HCT116 (cell line): ENCODE results near the gene CD320. TPM values are rescaled to one million over a fixed set of nuclear protein-coding genes. Genes with fewer than 3 reads are reported as not detected.

Source experiments
- ATAC-seq: fragments of 200-7000 bp; cut with Tn5 transposase; 2 replicates; pipeline ENCODE4 v1.9.1; 2020; ENCODE audit warnings: mild to moderate bottlenecking, moderate library complexity
- BruUV-seq: library from RNA; stranded (reverse); fragments of 400-500 nt; replicated peaks from 2 replicates; lab custom pipeline; 2021; lab: Mats Ljungman, UMichigan
- CTCF ChIA-PET: fragments of 300-600 bp; sonication (Branson Sonifier 250); formaldehyde crosslinking; loops from one replicate; lab custom pipeline; 2021; ENCODE audit warnings: antibody characterized with exemption; lab: Charles Lee
- POLR2A ChIA-PET: fragments of 300-600, 350-600 bp; sonication (Branson Sonifier 250); formaldehyde crosslinking; loops from one replicate; lab custom pipeline; 2021; ENCODE audit warnings: antibody characterized with exemption; lab: Charles Lee
- RAD21 ChIA-PET, 2 experiments: fragments of 300-600 bp; sonication (Branson Sonifier 250); formaldehyde crosslinking; loops; one replicate each; lab custom pipeline; 2023; ENCODE audit warnings: low total read pairs in 2 of 2; ENCODE audit not compliant: uncharacterized antibody in 2 of 2, unreplicated experiment in 2 of 2, low non-redundant PET in 1 of 2; lab: Charles Lee
- DNase-seq: peaks from one replicate; pipeline ENCODE4 v3.0.0-alpha.2; 2010; ENCODE audit warnings: low read depth, low spot score
- H2AFZ ChIP-seq: fragments of 200-600 bp; shearing (Covaris generic), sonication (generic); 2 replicates; pipeline ENCODE4 v1.6.1; 2017; ENCODE audit warnings: low read depth, mixed run types, mixed read lengths, antibody characterized with exemption, low read length; ENCODE audit not compliant: poor library complexity, severe bottlenecking
- H3K27ac ChIP-seq: 2 replicates; pipeline ENCODE4 v1.5.1; 2012; ENCODE audit warnings: low read depth, low read length
- H3K27me3 ChIP-seq: fragments of 200-600 bp; sonication (generic); 2 replicates; pipeline ENCODE4 v1.6.1; 2016; ENCODE audit warnings: mixed run types, low read length, mixed read lengths; ENCODE audit not compliant: insufficient read depth
- H3K36me3 ChIP-seq, 2 experiments: fragments of 200-500 bp in 1 of 2; fragments of 200-600 bp in 1 of 2; sonication (Bioruptor generic) in 1 of 2; sonication (generic) in 1 of 2; 2 replicates each; pipeline versions ENCODE4 v1.5.1 to v1.6.1; 2014 to 2016; ENCODE audit warnings: low read length in 2 of 2, inconsistent platforms in 1 of 2, mixed read lengths in 1 of 2, mixed run types in 1 of 2; ENCODE audit not compliant: insufficient read depth in 2 of 2, control insufficient read depth in 1 of 2
- H3K4me1 ChIP-seq, 2 experiments: fragments of 200-600 bp in 1 of 2; sonication (generic) in 1 of 2; 2 replicates each; pipeline versions ENCODE4 v1.5.1 to v1.6.1; 2012 to 2017; ENCODE audit warnings: low read length in 2 of 2, inconsistent platforms in 1 of 2, mild to moderate bottlenecking in 1 of 2, mixed read lengths in 1 of 2, mixed run types in 1 of 2, moderate library complexity in 1 of 2; ENCODE audit not compliant: insufficient read depth in 2 of 2, control insufficient read depth in 1 of 2
- H3K4me2 ChIP-seq: fragments of 200-600 bp; sonication (generic); 2 replicates; pipeline ENCODE4 v1.6.1; 2017; ENCODE audit warnings: mixed run types, low read length, mixed read lengths
- H3K4me3 ChIP-seq, 2 experiments: fragments of 200-600 bp in 1 of 2; sonication (generic) in 1 of 2; replicated peaks in 1 of 2; 2 replicates each; pipeline ENCODE4 v1.5.1; 2011 to 2016; ENCODE audit warnings: low read length in 2 of 2, control low read depth in 1 of 2, low read depth in 1 of 2, mild to moderate bottlenecking in 1 of 2, mixed read lengths in 1 of 2, mixed run types in 1 of 2
- H3K79me2 ChIP-seq: fragments of 200-600 bp; sonication (generic); 2 replicates; pipeline ENCODE4 v1.6.1; 2017; ENCODE audit warnings: mild to moderate bottlenecking, mixed run types, low read length, moderate library complexity, mixed read lengths; ENCODE audit not compliant: insufficient read depth
- H3K9ac ChIP-seq: fragments of 200-600 bp; sonication (generic); 2 replicates; pipeline ENCODE4 v1.6.1; 2016; ENCODE audit warnings: low read length, mixed read lengths
- H3K9me2 ChIP-seq: fragments of 200-600 bp; sonication (generic), shearing (Covaris generic); 2 replicates; pipeline ENCODE4 v1.6.1; 2017; ENCODE audit warnings: mixed run types, mild to moderate bottlenecking, moderate library complexity; ENCODE audit not compliant: insufficient read depth
- H3K9me3 ChIP-seq, 2 experiments: fragments of 200-500 bp in 1 of 2; fragments of 200-600 bp in 1 of 2; sonication (Bioruptor generic) in 1 of 2; sonication (generic) in 1 of 2; 2 replicates each; pipeline ENCODE4 v1.6.1; 2014 to 2017; ENCODE audit warnings: low read length in 2 of 2, mixed read lengths in 2 of 2, inconsistent platforms in 1 of 2, low read depth in 1 of 2, mild to moderate bottlenecking in 1 of 2, mixed run types in 1 of 2, moderate library complexity in 1 of 2; ENCODE audit not compliant: control insufficient read depth in 1 of 2, insufficient read depth in 1 of 2
- H4K20me1 ChIP-seq: fragments of 200-600 bp; sonication (generic), shearing (Covaris generic); 2 replicates; pipeline ENCODE4 v1.6.1; 2017; ENCODE audit warnings: mixed run types, mild to moderate bottlenecking, moderate library complexity; ENCODE audit not compliant: insufficient read depth
- CEBPB ChIP-seq: IDR thresholded peaks from 2 replicates; pipeline ENCODE4 v1.6.1; 2012; ENCODE audit warnings: low read depth
- ELF1 ChIP-seq: IDR thresholded peaks from 2 replicates; pipeline ENCODE4 v1.6.1; 2012; ENCODE audit warnings: low read depth, borderline replicate concordance
- EZH2phosphoT487 ChIP-seq: fragments of 200-600 bp; IDR thresholded peaks from 2 replicates; pipeline ENCODE4 v1.6.1; 2018; ENCODE audit warnings: antibody characterized with exemption, borderline replicate concordance
- FOSL1 ChIP-seq: IDR thresholded peaks from 2 replicates; pipeline ENCODE4 v1.6.1; 2012; ENCODE audit warnings: low read depth
- JUND ChIP-seq: IDR thresholded peaks from 2 replicates; pipeline ENCODE4 v1.6.1; 2012
- POLR2AphosphoS5 ChIP-seq: IDR thresholded peaks from 2 replicates; pipeline ENCODE4 v1.6.1; 2011; ENCODE audit warnings: mild to moderate bottlenecking, low read depth, low read length, moderate library complexity
- RAD21 ChIP-seq: IDR thresholded peaks from 2 replicates; pipeline ENCODE4 v1.6.1; 2012; ENCODE audit warnings: low read depth, mild to moderate bottlenecking
- SIN3A ChIP-seq: IDR thresholded peaks from 2 replicates; pipeline ENCODE4 v1.6.1; 2012; ENCODE audit warnings: low read depth
- SP1 ChIP-seq: IDR thresholded peaks from 2 replicates; pipeline ENCODE4 v1.6.1; 2012; ENCODE audit warnings: low read depth
- YY1 ChIP-seq: IDR thresholded peaks from 2 replicates; pipeline ENCODE4 v1.6.1; 2011; ENCODE audit warnings: low read length, low read depth, moderate library complexity, mild to moderate bottlenecking; ENCODE audit not compliant: insufficient replicate concordance; ENCODE audit errors: extremely low read depth
- ZFX ChIP-seq: fragments of 450-650 bp; IDR thresholded peaks from 2 replicates; pipeline ENCODE4 v1.6.1; 2017
- intact Hi-C: fragments of 100-400 bp; cut with micrococcal nuclease; formaldehyde crosslinking; loops from 2 replicates; pipeline ENCODE4 v1.10.0; 2022
- total RNA-seq: library from RNA; stranded (reverse); gene quantifications from one replicate; pipeline ENCODE4 v1.2.1, GENCODE V29; 2021; ENCODE audit not compliant: unreplicated experiment
- TF ChIP-seq, protein P1 (sequence below): IDR thresholded peaks from 2 replicates; pipeline ENCODE4 v1.6.1; 2012
- TF ChIP-seq, protein P2 (sequence below), 3 experiments: fragments of 200-600 bp in 1 of 3; sonication (generic) in 1 of 3; IDR thresholded peaks in 2 of 3; conservative IDR thresholded peaks in 1 of 3; 2 replicates each; pipeline ENCODE4 v1.5.1; 2012 to 2017; ENCODE audit warnings: low read depth in 2 of 3, low read length in 2 of 3, antibody characterized with exemption in 1 of 3, borderline replicate concordance in 1 of 3, control low read depth in 1 of 3, mild to moderate bottlenecking in 1 of 3, mixed read lengths in 1 of 3, mixed run types in 1 of 3, moderate library complexity in 1 of 3; ENCODE audit not compliant: insufficient read depth in 1 of 3
- TF ChIP-seq, protein P3 (sequence below): IDR thresholded peaks from 2 replicates; pipeline ENCODE4 v1.6.1; 2012; ENCODE audit warnings: low read depth
- TF ChIP-seq, protein P4 (sequence below): IDR thresholded peaks from 2 replicates; pipeline ENCODE4 v1.6.1; 2011; ENCODE audit warnings: mild to moderate bottlenecking, low read length, moderate library complexity; ENCODE audit not compliant: insufficient replicate concordance; ENCODE audit errors: extremely low read depth

CD320 gene
- total RNA-seq, 1 experiment from 2014 or later = 86.2 TPM

DNA sequence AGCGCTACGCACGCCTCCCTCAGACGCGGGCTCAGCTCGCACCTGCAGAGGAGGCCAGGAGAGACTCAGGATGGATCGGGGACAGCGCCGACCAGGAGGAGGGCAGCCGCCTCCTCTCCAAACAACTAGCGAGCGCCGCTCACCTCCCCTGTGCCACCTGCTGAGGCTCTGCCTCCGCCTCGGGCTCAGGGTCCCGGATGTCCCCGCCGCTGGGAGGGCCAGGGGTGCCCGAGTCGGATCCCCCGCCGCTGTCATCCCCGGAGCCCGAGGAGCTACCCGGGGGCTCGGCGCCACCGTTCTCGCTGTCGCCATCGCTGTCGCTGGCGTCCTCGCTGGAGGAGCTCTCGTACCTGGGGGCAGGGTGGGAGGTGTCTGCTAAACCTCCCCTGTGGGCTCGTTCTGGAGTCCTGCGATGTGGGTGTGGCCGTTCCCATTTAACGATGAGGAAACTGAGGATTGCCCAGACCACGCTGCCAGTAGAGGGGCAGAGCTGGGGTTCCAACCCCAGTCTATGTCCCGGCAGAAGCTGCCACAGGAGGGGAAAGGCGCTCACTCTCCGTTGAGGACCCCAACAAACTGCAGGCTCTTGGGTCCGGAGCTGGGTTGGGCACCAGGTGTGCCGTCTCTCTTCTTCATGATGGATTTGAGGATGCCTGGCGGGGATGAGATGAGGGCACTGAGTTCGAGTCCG is 25.8 kb upstream of the CD320 start:
- no peak for ATAC-seq
- BruUV-seq = TSS peak; percentile 35

More for the DNA sequence above, 25.8 kb upstream of the CD320 start:
- intact Hi-C loops = loop anchor here (10.0 kb wide), 1 partner anchor 179 kb away; no protein-coding TSS in a partner anchor
- H3K79me2 ChIP-seq = peaks cover 15% of the 10 kb centered on the region
- no peak overlapping the region for H2AFZ ChIP-seq
- CTCF ChIA-PET = interaction anchor here (1.7 to 3.5 kb wide), 2 partner anchors 14 to 245 kb away, joined by 9 to 21 read pairs; no protein-coding TSS in a partner anchor
- H3K27me3 ChIP-seq = no peaks in the 10 kb centered on the region
- H3K9ac ChIP-seq = peak overlapping the region; percentile 90
- no peaks in the 10 kb centered on the region for H3K36me3 ChIP-seq
- H3K9me2 ChIP-seq = no peaks in the 10 kb centered on the region
- peak overlapping the region; percentile 71 to 82 for H3K4me3 ChIP-seq
- no peaks in the 10 kb centered on the region for H4K20me1 ChIP-seq
- TF ChIP-seq SIN3A (no peak), JUND (no peak), ZFX (no peak), ELF1 (no peak), RAD21 (no peak), EZH2phosphoT487 (no peak), SP1 (no peak), YY1 (no peak), POLR2AphosphoS5 (no peak), CEBPB (no peak), FOSL1 (no peak)
- TF ChIP-seq, protein P1, sequence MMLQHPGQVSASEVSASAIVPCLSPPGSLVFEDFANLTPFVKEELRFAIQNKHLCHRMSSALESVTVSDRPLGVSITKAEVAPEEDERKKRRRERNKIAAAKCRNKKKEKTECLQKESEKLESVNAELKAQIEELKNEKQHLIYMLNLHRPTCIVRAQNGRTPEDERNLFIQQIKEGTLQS = no peak
- TF ChIP-seq, protein P2, sequence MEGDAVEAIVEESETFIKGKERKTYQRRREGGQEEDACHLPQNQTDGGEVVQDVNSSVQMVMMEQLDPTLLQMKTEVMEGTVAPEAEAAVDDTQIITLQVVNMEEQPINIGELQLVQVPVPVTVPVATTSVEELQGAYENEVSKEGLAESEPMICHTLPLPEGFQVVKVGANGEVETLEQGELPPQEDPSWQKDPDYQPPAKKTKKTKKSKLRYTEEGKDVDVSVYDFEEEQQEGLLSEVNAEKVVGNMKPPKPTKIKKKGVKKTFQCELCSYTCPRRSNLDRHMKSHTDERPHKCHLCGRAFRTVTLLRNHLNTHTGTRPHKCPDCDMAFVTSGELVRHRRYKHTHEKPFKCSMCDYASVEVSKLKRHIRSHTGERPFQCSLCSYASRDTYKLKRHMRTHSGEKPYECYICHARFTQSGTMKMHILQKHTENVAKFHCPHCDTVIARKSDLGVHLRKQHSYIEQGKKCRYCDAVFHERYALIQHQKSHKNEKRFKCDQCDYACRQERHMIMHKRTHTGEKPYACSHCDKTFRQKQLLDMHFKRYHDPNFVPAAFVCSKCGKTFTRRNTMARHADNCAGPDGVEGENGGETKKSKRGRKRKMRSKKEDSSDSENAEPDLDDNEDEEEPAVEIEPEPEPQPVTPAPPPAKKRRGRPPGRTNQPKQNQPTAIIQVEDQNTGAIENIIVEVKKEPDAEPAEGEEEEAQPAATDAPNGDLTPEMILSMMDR (IDR thresholded peaks at IDR 0.05 in 2 of 3, conservative IDR thresholded peaks at IDR 0.05 in 1 of 3; ENCODE audit: borderline replicate concordance in 1 of 3, insufficient read depth in 1 of 3, low read depth in 2 of 3, low read length in 2 of 3) = no peak
- TF ChIP-seq, protein P3, sequence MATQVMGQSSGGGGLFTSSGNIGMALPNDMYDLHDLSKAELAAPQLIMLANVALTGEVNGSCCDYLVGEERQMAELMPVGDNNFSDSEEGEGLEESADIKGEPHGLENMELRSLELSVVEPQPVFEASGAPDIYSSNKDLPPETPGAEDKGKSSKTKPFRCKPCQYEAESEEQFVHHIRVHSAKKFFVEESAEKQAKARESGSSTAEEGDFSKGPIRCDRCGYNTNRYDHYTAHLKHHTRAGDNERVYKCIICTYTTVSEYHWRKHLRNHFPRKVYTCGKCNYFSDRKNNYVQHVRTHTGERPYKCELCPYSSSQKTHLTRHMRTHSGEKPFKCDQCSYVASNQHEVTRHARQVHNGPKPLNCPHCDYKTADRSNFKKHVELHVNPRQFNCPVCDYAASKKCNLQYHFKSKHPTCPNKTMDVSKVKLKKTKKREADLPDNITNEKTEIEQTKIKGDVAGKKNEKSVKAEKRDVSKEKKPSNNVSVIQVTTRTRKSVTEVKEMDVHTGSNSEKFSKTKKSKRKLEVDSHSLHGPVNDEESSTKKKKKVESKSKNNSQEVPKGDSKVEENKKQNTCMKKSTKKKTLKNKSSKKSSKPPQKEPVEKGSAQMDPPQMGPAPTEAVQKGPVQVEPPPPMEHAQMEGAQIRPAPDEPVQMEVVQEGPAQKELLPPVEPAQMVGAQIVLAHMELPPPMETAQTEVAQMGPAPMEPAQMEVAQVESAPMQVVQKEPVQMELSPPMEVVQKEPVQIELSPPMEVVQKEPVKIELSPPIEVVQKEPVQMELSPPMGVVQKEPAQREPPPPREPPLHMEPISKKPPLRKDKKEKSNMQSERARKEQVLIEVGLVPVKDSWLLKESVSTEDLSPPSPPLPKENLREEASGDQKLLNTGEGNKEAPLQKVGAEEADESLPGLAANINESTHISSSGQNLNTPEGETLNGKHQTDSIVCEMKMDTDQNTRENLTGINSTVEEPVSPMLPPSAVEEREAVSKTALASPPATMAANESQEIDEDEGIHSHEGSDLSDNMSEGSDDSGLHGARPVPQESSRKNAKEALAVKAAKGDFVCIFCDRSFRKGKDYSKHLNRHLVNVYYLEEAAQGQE = no peak
- TF ChIP-seq, protein P4, sequence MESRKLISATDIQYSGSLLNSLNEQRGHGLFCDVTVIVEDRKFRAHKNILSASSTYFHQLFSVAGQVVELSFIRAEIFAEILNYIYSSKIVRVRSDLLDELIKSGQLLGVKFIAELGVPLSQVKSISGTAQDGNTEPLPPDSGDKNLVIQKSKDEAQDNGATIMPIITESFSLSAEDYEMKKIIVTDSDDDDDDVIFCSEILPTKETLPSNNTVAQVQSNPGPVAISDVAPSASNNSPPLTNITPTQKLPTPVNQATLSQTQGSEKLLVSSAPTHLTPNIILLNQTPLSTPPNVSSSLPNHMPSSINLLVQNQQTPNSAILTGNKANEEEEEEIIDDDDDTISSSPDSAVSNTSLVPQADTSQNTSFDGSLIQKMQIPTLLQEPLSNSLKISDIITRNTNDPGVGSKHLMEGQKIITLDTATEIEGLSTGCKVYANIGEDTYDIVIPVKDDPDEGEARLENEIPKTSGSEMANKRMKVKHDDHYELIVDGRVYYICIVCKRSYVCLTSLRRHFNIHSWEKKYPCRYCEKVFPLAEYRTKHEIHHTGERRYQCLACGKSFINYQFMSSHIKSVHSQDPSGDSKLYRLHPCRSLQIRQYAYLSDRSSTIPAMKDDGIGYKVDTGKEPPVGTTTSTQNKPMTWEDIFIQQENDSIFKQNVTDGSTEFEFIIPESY = no peak
- TF ChIP-seq, all 23 proteins: peak for 0
- POLR2A ChIA-PET = interaction anchor here (0.6 to 4.5 kb wide), 6 partner anchors 8 to 180 kb away, joined by 3 to 37 read pairs (median 4); partner anchors contain the start of genes KANK3, NDUFA7, RPS28 and ZNF414
- Histone ChIP-seq H3K27ac (peak overlapping the region; percentile 100), H3K9me3 (no peaks in the 10 kb centered on the region), H3K4me1 (peaks cover 18 to 31% of the 10 kb centered on the region in 2 experiments), H3K4me2 (peak overlapping the region; percentile 97)
- RAD21 ChIA-PET = no interaction called here
- DNase-seq = no peak
